Measurements from ENCODE around the gene SRPK2. TPM values are rescaled to one million over a fixed set of nuclear protein-coding genes. Genes with fewer than 3 reads are reported as not detected.
A peak's percentile ranks its signal among the peaks of the same experiment; 100 is the strongest.

Gene SRPK2
- total and polyA plus RNA-seq, 2 of the 13 experiments (the other 11 are each of a cell fraction or from before 2014, with no cell fraction given): 10.1 to 22.3 TPM

DNA sequence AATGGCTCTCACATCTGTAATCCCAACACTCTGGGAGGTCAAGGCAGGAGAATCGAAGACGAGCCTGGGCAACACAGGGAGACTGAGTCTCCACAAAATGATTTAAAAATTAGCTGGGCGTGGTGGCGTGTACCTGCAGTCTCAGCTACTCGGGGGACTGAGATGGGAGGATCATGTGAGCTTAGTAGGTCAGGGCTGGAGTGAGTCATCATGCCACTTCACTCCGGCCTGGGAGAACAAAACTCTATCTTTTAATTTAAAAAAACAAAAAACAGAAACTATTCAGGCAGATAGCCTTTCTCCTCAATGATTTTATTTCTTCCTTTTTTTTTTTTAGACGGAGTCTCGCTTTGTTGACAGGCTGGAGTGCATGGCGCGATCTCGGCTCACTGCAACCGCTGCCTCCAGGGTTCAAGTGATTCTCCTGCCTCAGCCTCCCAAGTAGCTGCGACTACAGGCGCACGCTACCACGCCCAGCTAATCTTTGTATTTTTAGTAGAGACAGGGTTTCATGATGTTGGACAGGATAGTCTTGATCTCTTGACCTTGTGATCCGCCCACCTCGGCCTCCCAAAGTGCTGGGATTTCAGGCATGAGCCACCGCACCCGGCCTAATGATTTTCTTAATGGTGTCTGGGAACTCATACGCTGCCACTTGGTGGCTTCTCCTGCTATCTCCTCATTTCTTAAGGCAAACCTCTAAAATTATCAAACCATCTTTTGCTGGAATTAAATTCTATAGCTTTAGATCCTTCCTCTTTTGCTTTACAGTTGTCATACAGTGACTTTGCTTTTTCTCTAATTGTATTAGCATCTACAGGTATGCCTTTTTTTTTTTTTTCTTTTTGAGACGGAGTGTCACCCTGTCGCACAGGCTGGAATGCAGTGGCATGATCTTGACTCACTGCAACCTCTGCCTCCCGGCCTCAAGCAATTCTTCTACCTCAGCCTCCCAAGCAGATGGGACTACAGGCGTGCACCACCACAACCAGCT is 22.9 kb downstream of the SRPK2 start:
- H3K27ac ChIP-seq (ENCODE audit: extremely low read length, insufficient read depth, low read length): no peak overlapping the region
- peaks cover 17% of the 10 kb centered on the region for H4K20me1 ChIP-seq (ENCODE audit: insufficient read depth, low read length)
- 95% methylated on average over 25 of the region's 25 CpGs for WGBS (ENCODE audit: low lambda C conversion rate)
- H3K27me3 ChIP-seq (ENCODE audit: control insufficient read depth in 1 of 2, insufficient read depth in 2 of 2, low read length in 2 of 2): no peaks in the 10 kb centered on the region
- intact Hi-C loops (cut with micrococcal nuclease; ENCODE audit: unreplicated experiment): no loop called here
- no peak overlapping the region for H3K9ac ChIP-seq (ENCODE audit: insufficient read depth, low read depth, low read length)
- H3K4me3 ChIP-seq (replicated peaks in 1 of 3; ENCODE audit: insufficient read depth in 1 of 3, low read depth in 2 of 3, low read length in 3 of 3): no peak overlapping the region
- H2AFZ ChIP-seq (ENCODE audit: low read length): no peak overlapping the region
- ChIA-PET POLR2A (interaction anchor here (0.7 kb wide), 1 partner anchor 166 kb away, joined by 4 read pairs; no protein-coding TSS in a partner anchor), CTCF (ENCODE audit: low intra/inter-chr PET ratio, low total read pairs) (no interaction called here)
- no peaks in the 10 kb centered on the region for H3K36me3 ChIP-seq (replicated peaks in 1 of 2; ENCODE audit: control insufficient read depth in 1 of 2, insufficient read depth in 2 of 2, low read length in 2 of 2)
- BruUV-seq (replicated peaks): no TSS peak
- no peak overlapping the region for H3K4me2 ChIP-seq (ENCODE audit: low read depth, low read length)
- H3K79me2 ChIP-seq (ENCODE audit: insufficient read depth, low read length): peaks cover 35% of the 10 kb centered on the region
- H3K9me3 ChIP-seq (ENCODE audit: low read length): no peaks in the 10 kb centered on the region
- TF ChIP-seq, protein P1, sequence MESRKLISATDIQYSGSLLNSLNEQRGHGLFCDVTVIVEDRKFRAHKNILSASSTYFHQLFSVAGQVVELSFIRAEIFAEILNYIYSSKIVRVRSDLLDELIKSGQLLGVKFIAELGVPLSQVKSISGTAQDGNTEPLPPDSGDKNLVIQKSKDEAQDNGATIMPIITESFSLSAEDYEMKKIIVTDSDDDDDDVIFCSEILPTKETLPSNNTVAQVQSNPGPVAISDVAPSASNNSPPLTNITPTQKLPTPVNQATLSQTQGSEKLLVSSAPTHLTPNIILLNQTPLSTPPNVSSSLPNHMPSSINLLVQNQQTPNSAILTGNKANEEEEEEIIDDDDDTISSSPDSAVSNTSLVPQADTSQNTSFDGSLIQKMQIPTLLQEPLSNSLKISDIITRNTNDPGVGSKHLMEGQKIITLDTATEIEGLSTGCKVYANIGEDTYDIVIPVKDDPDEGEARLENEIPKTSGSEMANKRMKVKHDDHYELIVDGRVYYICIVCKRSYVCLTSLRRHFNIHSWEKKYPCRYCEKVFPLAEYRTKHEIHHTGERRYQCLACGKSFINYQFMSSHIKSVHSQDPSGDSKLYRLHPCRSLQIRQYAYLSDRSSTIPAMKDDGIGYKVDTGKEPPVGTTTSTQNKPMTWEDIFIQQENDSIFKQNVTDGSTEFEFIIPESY (CRISPR knock-in tag; IDR thresholded peaks at IDR 0.05): peak; percentile 59
- TF ChIP-seq ZNF33B (CRISPR knock-in tag; IDR thresholded peaks at IDR 0.05) (no peak), ZKSCAN1 (IDR thresholded peaks at IDR 0.05; ENCODE audit: low read length) (peak; percentile 70; the same call in 1 of the 2 replicates), ZNF776 (CRISPR knock-in tag; IDR thresholded peaks at IDR 0.05) (no peak)
- TF ChIP-seq, protein P2, sequence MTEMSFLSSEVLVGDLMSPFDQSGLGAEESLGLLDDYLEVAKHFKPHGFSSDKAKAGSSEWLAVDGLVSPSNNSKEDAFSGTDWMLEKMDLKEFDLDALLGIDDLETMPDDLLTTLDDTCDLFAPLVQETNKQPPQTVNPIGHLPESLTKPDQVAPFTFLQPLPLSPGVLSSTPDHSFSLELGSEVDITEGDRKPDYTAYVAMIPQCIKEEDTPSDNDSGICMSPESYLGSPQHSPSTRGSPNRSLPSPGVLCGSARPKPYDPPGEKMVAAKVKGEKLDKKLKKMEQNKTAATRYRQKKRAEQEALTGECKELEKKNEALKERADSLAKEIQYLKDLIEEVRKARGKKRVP (CRISPR knock-in tag; IDR thresholded peaks at IDR 0.05): no peak
- peaks cover 59% of the 10 kb centered on the region for H3K4me1 ChIP-seq (ENCODE audit: insufficient read depth, low read length)
- ATAC-seq: no peak
- FAIRE-seq: no peak
- no peak for DNase-seq (ENCODE audit: low spot score)
- in situ Hi-C loops (cut with HindIII; ENCODE audit: extremely low pct_ligation_motif_present, low pct_unique_long_range_greater_than_20kb): no loop called here

Data from HepG2 (cell line).